ENCODE measurements around the gene PPARGC1A.

GRCh38 chr4:23891064-23891421 lies 1.2 kb upstream of the PPARGC1A start:
- TF ChIP-seq CTCF (IDR thresholded peaks at IDR 0.05) (no peak), POLR2AphosphoS5 (IDR thresholded peaks at IDR 0.05) (no peak), POLR2A (IDR thresholded peaks at IDR 0.05) (no peak)
